ENCODE data around the gene CD52.

DNA sequence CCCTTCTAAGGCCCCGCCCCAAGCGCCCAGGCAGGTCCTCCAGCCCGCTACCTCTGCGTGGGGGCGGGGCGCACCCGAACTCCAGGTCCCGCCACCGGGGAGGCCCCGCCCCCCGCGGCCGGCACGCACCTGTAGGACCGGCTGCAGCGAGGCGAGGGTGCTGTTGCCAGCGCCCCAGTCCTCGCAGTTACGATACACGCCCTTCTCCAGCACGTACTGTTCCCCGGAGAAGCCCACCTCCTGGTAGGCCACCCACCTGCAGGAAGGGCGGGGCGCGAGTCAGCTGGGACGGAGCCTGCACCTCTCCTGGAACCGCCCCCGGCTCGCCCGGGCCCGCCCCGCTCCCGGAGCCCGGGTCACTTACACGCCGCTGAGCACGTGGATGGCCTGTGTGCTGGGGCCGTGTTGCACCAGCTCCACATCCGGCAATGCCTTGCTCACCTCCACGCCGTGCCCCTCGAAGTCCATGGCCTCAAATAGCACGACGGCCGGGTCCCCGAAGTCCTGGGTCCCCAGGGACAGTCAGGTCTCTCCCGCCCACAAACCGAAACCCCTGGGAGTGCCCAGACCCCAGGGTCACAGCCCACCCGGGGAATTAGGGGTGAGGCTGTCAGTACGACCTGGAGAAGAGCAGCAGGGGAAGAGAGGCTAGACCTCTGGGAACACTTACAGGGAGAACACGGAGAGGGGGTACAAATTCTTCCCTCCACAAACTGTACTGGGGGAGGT lies 18.9 kb downstream of the CD52 start:
- TF ChIP-seq, protein P1, sequence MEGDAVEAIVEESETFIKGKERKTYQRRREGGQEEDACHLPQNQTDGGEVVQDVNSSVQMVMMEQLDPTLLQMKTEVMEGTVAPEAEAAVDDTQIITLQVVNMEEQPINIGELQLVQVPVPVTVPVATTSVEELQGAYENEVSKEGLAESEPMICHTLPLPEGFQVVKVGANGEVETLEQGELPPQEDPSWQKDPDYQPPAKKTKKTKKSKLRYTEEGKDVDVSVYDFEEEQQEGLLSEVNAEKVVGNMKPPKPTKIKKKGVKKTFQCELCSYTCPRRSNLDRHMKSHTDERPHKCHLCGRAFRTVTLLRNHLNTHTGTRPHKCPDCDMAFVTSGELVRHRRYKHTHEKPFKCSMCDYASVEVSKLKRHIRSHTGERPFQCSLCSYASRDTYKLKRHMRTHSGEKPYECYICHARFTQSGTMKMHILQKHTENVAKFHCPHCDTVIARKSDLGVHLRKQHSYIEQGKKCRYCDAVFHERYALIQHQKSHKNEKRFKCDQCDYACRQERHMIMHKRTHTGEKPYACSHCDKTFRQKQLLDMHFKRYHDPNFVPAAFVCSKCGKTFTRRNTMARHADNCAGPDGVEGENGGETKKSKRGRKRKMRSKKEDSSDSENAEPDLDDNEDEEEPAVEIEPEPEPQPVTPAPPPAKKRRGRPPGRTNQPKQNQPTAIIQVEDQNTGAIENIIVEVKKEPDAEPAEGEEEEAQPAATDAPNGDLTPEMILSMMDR (IDR thresholded peaks at IDR 0.05): no peak
- no peak for TF ChIP-seq POLR2A (IDR thresholded peaks at IDR 0.05)
